ENCODE measurements around the gene PARD6A.

DNA sequence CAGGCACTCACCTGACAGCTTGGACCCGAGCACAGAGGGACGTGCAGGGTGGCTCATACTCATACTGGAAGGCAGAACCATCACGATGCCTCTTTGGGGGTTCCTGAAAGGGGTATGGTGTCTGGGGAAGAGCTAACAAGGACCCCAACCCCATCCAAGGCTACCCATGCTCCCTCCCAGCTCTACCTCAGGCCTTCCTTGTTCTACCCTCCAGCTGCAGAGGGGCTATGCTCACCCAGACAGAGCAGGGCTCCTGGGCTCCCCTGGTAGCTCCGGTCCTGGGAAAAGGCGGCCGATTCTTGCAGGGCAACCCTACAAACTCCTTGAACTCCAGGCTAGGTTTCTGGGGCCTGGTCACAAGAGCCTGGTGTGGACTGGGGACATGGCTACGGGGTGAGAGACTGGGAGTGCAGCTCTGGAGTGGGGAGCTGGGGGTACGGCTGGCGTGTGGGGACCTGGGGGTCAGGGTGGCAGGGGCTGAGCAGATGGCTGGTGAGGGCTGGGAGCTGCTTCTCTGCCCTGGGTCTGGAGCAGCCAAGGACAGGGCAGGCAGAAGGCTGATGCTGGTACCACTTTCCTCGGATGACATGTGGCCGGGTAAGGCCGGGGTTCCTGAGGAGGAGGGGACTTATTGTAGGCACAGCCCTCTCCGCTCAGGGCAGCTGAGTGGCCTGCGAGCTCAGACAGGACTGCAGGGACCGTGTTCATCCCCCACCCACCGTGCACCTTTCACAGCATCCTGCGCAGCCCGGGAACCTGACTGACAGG is 2.8 kb upstream of the PARD6A start:
- no peak for TF ChIP-seq POLR2A (IDR thresholded peaks at IDR 0.05)
- TF ChIP-seq, protein P1, sequence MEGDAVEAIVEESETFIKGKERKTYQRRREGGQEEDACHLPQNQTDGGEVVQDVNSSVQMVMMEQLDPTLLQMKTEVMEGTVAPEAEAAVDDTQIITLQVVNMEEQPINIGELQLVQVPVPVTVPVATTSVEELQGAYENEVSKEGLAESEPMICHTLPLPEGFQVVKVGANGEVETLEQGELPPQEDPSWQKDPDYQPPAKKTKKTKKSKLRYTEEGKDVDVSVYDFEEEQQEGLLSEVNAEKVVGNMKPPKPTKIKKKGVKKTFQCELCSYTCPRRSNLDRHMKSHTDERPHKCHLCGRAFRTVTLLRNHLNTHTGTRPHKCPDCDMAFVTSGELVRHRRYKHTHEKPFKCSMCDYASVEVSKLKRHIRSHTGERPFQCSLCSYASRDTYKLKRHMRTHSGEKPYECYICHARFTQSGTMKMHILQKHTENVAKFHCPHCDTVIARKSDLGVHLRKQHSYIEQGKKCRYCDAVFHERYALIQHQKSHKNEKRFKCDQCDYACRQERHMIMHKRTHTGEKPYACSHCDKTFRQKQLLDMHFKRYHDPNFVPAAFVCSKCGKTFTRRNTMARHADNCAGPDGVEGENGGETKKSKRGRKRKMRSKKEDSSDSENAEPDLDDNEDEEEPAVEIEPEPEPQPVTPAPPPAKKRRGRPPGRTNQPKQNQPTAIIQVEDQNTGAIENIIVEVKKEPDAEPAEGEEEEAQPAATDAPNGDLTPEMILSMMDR (IDR thresholded peaks at IDR 0.05), result no peak

Data from body of pancreas (tissue), 4 donors.